Motor neuron (in vitro differentiated cells): ENCODE results near the gene TSHZ2. TPM values are rescaled to one million over a fixed set of nuclear protein-coding genes. Genes with fewer than 3 reads are reported as not detected.
A peak's percentile ranks its signal among the peaks of the same experiment; 100 is the strongest.

ENCODE experiments used
- ATAC-seq, 8 experiments: fragments of 200-7000 bp; cut with Tn5 transposase; replicated peaks in 6 of 8; 2 replicates each; pipeline ENCODE4 v1.8.0; 2021; ENCODE audit warnings: mild to moderate bottlenecking in 8 of 8, moderate library complexity in 8 of 8
- H3K27ac ChIP-seq, 2 donors: fragments of 250-450 bp; sonication (Bioruptor Pico); 2 replicates each; pipeline ENCODE4 v1.9.0; 2021; ENCODE audit warnings: antibody characterized with exemption in 2 of 2, mild to moderate bottlenecking in 2 of 2, moderate library complexity in 1 of 2
- H3K4me1 ChIP-seq, 2 donors: fragments of 250-450 bp; sonication (Bioruptor Pico); replicated peaks in 1 of 2; 2 replicates each; pipeline ENCODE4 v1.6.1; 2021; ENCODE audit warnings: antibody characterized with exemption in 2 of 2, mild to moderate bottlenecking in 2 of 2, moderate library complexity in 1 of 2
- H3K4me3 ChIP-seq, 5 donors: fragments of 250-450 bp; sonication (Bioruptor Pico); 2 replicates each; pipeline ENCODE4 v1.9.0; 2021; ENCODE audit warnings: antibody characterized with exemption in 5 of 5, mild to moderate bottlenecking in 5 of 5, moderate library complexity in 4 of 5
- WGBS, 10 experiments: fragments of 450-650 bp; shearing (Covaris generic); methylation state at CpG; one replicate each; pipeline ENCODE4 v1.0.0; 2022; 5-methylcytosine and 5-hydroxymethylcytosine counted together
- in situ Hi-C, 9 experiments: fragments of 400-800 bp; cut with MboI; loops; one replicate each; pipeline ENCODE4 v1.15.0; 2021; ENCODE audit warnings: low sequenced_read_pairs in 9 of 9, low pct_unique_long_range_greater_than_20kb in 2 of 9; ENCODE audit not compliant: unreplicated experiment in 9 of 9
- total RNA-seq, 8 experiments: library from RNA; unstranded; fragments of 300-600 nt; gene quantifications; 2 replicates each; pipeline versions ENCODE4 v1.2.3 to v1.2.4, GENCODE V29; 2022

Gene TSHZ2
- total RNA-seq, 8 experiments from 2014 or later = 11.4 to 125 (median 47.7) TPM

GRCh38 chr20:53298911-53299310, 326.8 kb downstream of the TSHZ2 start:
- in situ Hi-C loops = no loop called here

DNA sequence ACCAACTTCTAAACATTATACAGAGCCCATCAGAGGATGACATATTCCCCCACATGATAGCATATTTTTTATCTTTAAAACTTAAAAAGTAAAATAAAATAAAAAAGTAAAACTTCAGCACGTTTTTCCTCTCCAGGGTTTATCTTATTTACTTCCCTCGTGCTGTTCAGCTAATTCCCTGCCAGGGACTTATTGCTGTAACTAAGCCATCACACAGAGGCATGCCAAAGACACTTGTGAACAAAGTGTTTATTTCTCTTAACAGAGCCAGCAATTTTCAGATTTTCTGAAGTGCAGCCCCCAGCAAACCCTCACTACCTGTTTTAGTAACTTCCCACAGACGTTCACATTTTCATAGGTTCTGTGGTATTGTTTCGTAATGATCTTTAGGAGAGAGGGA, 327.7 kb downstream of the TSHZ2 start:
- H3K4me1 ChIP-seq = peaks cover 0 to 3% of the 10 kb centered on the region in 2 donors
- in situ Hi-C loops = no loop called here
- ATAC-seq = peak in 1 of 8 experiments; percentile 22
- no peak overlapping the region for H3K27ac ChIP-seq
- 17 to 88% (median 58%) methylated on average over 1 to 4 of the region's 4 CpGs for WGBS, 10 experiments
- no peak overlapping the region for H3K4me3 ChIP-seq

More at GRCh38 chr20:53298911-53299310, 326.8 kb downstream of the TSHZ2 start:
- peaks cover 0 to 3% of the 10 kb centered on the region in 2 donors for H3K4me1 ChIP-seq
- no peak overlapping the region for H3K4me3 ChIP-seq
- ATAC-seq = no peak
- 90 to 100% (median 100%) methylated on average over 1 of the region's 1 CpG; no CpG with 5 or more reads in 5 of the 10 experiments for WGBS, 10 experiments
- H3K27ac ChIP-seq = no peak overlapping the region

DNA sequence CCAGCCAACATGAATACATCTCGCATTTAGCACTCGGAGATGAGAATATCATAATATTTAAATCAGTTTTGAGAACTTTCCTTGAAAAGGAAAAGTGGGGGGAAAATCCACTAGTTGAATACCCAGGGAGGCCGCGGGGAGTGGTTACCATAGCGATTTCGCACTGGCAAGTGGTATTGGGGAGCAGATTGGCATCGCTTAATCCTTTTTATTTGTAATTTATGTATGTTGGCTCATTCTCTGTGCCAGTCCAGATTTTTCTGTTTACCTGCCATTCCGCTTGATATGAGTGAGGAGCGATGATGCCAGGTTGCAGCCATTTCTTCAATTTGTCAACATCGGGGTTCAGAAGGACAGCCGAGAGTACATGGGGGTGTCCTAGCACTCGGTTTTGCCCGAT, 329.7 kb downstream of the TSHZ2 start:
- peaks cover 0 to 3% of the 10 kb centered on the region in 2 donors for H3K4me1 ChIP-seq
- no peak for ATAC-seq
- 59 to 100% (median 93%) methylated on average over 1 to 11 of the region's 13 CpGs for WGBS, 10 experiments
- in situ Hi-C loops = no loop called here
- H3K4me3 ChIP-seq = no peak overlapping the region
- no peak overlapping the region for H3K27ac ChIP-seq

DNA sequence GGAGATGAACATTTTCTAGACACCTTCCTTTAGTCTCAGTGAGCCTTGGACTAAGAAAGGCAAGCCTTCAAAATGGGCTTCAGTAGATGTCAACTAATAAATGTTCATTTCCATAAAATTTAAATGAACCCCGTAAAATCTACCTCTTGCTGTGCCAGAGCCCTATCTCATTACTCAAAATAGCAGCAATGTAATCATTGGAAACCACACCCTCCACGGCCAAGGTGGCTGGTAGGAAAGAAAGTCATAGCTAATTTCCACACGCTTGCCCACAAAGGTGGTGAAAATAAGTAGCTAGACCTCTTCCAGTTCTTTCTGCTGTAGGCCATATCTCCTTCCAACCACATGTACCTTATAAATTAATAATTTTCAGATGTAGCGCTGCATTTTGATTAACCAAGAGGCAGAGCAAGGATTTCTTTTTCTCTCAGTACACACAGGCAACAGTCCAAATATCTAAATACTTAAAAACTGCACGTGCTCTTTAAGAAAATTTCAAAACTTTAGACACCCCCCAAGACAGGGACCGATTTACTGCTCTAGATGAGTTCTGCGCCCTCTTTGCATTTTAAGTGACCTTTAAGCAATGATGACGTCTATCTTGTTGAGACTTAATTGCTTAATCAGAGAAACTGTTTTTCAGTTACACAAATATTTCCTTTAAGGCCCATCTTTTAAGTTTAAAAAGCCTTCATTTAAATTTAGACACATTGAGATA, 330.7 kb downstream of the TSHZ2 start:
- ATAC-seq = no peak
- H3K27ac ChIP-seq = no peak overlapping the region
- no peak overlapping the region for H3K4me3 ChIP-seq
- 53 to 100% (median 79%) methylated on average over 1 to 8 of the region's 8 CpGs; no CpG with 5 or more reads in 1 of the 10 experiments for WGBS, 10 experiments
- H3K4me1 ChIP-seq = peaks cover 1 to 3% of the 10 kb centered on the region in 2 donors
- in situ Hi-C loops = no loop called here

DNA sequence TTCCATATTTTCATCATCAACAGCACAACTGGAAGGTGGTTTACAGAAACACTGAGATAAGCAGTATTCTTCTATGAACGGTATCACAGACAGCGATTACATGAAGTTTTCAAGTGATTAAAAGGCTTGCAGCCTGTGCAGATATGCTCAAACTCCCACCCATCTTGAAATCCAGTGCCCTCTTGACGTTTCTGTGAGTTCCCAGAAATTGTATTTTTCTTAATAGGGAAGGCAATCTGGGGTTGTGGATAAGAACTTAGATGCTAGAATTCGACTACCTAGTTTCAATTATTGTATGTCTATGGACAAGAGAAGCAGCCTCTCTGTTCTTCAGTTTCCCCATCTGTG, 331.2 kb downstream of the TSHZ2 start:
- 0 to 94% (median 76%) methylated on average over 1 to 4 of the region's 4 CpGs; no CpG with 5 or more reads in 2 of the 10 experiments for WGBS, 10 experiments
- Histone ChIP-seq H3K27ac (no peak overlapping the region), H3K4me3 (no peak overlapping the region), H3K4me1 (peaks cover 6 to 8% of the 10 kb centered on the region in 2 donors)
- no peak for ATAC-seq
- in situ Hi-C loops = no loop called here

- WGBS, 10 experiments = 60 to 100% (median 94%) methylated on average over 1 to 3 of the region's 3 CpGs; no CpG with 5 or more reads in 1 of the 10 experiments
- Histone ChIP-seq H3K4me3 (no peak overlapping the region), H3K4me1 (peaks cover 8 to 13% of the 10 kb centered on the region in 2 donors), H3K27ac (no peak overlapping the region)
- in situ Hi-C loops = no loop called here
- ATAC-seq = no peak
Measured at GRCh38 chr20:53304146-53304545, 332.0 kb downstream of the TSHZ2 start.

DNA sequence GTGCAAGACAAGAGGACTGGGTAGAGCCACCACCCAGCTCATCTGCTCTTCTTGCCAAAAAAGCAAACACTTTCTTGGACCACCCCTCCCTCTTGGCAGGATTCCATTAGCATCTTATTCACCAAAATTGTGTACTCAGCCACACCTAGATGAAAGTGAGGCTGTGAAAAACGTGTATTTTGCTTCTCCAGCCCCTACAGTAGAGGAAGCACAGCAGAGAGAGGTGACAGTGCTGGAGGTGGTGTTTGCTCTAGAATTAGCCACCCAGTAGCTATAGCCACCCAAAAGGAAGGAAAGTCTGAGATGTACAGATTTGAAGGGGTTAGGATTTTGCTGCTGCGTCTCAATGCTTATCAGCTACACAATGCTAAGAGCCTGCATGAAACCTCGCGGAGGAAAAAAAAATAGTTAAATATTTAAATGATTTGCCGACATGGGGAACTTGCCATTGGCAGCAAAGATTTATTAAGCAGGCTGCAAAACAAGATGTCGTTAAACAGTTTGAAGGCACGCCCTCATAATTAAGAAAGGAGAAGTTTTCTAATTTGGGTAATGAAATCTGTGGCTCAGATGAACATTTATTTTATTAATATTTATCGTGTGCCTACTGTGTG, 334.1 kb downstream of the TSHZ2 start:
- in situ Hi-C loops = no loop called here
- Histone ChIP-seq H3K4me3 (no peak overlapping the region), H3K4me1 (peaks cover 8 to 13% of the 10 kb centered on the region in 2 donors), H3K27ac (no peak overlapping the region)
- 5 to 100% (median 64%) methylated on average over 2 to 8 of the region's 8 CpGs for WGBS, 10 experiments
- peak in 3 of 8 experiments; percentile 31 to 76 (median 52) for ATAC-seq

- peak in 3 of 8 experiments; percentile 73 to 89 (median 83) for ATAC-seq
- Histone ChIP-seq H3K4me3 (no peak overlapping the region), H3K27ac (no peak overlapping the region), H3K4me1 (peaks cover 12 to 13% of the 10 kb centered on the region in 2 donors)
- in situ Hi-C loops = no loop called here
- WGBS, 10 experiments = 51 to 87% (median 80%) methylated on average over 2 to 15 of the region's 16 CpGs; no CpG with 5 or more reads in 1 of the 10 experiments
Measured at GRCh38 chr20:53307964-53308597, 335.9 kb downstream of the TSHZ2 start.

DNA sequence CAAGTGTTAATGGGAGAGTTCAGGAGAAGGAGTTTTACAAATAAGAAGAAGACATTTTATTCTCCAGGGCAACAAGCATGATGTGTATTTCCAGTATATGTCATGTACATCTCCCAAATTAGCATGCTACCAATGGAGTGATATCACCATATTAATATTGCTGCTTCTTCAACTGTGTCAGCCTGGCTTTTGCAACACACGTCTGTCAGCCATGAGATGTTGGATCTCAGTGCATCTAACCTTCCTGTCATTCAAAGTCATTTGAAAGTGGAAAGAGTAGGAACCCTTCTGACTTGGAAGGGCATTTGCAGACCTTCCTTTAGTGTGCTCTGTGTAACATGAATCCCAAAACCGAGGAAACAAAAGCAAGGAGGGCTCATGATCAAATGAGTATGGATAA, 337.4 kb downstream of the TSHZ2 start:
- in situ Hi-C loops = no loop called here
- no peak overlapping the region for H3K27ac ChIP-seq
- ATAC-seq = peak in 1 of 8 experiments; percentile 42
- H3K4me1 ChIP-seq = peaks cover 13 to 14% of the 10 kb centered on the region in 2 donors
- no peak overlapping the region for H3K4me3 ChIP-seq
- WGBS, 10 experiments = 20 to 100% (median 61%) methylated on average over 1 to 2 of the region's 2 CpGs; no CpG with 5 or more reads in 4 of the 10 experiments

DNA sequence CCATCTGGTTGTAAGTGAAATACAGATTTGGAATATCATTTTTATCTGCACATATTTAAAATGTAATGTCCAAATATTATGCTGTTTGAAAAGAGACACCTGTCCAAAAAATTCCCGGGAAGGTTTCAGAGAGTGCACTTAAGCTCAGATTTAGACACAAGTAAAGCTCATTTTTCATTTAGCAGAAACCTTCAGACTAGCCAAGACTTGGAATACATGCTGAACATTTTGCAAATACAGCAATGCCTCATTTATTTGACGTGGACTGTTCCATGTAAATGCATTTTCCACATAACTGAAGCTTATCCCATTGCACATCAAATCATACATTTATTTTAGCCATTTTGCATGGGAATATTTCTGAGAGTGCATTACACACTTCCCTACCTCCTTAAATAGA, 340.8 kb downstream of the TSHZ2 start:
- in situ Hi-C loops = no loop called here
- peak in 1 of 8 experiments; percentile 81 for ATAC-seq
- WGBS, 10 experiments = 0 to 100% (median 85%) methylated on average over 1 to 2 of the region's 2 CpGs; no CpG with 5 or more reads in 2 of the 10 experiments

DNA sequence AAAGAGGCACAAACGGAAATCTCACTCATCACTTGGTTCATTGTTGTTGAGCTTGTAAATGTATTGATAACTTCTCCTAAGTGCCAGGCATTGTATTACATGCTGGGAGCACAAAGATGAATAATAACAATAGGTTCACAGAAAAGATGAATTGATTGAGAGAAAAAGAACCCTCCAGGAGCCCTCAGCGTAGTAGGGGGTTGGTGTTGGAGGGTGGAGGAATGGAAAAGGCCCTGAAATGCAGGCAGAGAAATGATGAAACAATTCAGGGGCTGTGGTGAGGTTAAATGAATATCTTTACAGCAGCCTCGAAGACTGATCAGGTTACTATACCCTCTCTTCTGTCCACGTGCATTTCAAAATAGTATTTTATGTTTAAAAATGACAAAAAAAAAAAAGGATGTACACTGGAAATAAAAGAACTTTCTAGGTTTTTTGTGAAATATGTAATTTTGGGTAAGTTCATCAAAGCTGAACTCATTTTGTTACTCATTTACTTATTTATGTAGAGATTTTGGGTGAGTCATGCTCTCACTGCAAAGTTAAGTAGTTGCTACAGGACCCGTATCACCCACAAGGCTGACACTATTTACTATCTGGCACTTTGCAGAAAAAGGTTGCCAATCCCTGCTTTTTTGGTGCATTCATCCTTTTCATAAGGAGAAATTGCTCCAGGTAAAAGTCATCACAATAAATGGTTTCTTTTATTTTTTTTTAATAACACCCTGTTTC, 344.2 kb downstream of the TSHZ2 start:
- in situ Hi-C loops = no loop called here
- Histone ChIP-seq H3K4me3 (no peak overlapping the region), H3K27ac (no peak overlapping the region), H3K4me1 (peaks cover 23 to 30% of the 10 kb centered on the region in 2 donors)
- ATAC-seq = peak in 2 of 8 experiments; percentile 15 to 47
- WGBS, 10 experiments = 51 to 100% (median 67%) methylated on average over 2 to 5 of the region's 5 CpGs; no CpG with 5 or more reads in 1 of the 10 experiments

More for the DNA sequence above, 340.8 kb downstream of the TSHZ2 start:
- H3K4me3 ChIP-seq = no peak overlapping the region
- no peak overlapping the region for H3K27ac ChIP-seq
- H3K4me1 ChIP-seq = peaks cover 32 to 34% of the 10 kb centered on the region in 2 donors

DNA sequence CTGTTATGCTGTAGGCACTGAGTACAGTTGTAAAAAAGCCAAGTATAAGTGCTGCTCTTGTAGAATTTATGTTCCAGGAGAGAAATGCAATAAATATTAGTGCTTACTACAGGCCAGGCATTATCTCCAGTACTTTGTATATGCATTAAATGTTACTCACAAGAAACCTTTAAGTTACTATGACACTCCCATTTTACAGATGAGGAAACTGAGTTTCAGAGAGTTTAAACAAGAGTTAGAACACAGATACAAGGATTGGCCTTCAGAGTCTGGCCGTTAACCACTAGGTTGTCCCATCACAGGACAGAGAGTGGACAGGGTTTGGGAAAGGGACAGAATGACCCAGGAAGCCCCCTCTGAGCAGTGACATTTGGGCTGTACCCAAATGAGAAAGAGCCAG, 347.0 kb downstream of the TSHZ2 start:
- Histone ChIP-seq H3K4me3 (no peak overlapping the region), H3K4me1 (peaks cover 23 to 24% of the 10 kb centered on the region in 2 donors), H3K27ac (no peak overlapping the region)
- no peak for ATAC-seq
- in situ Hi-C loops = no loop called here
- 50 to 100% (median 100%) methylated on average over 1 of the region's 1 CpG; no CpG with 5 or more reads in 3 of the 10 experiments for WGBS, 10 experiments
